HL-60 (cell line): Measurements from ENCODE around the gene TLL1.

Experiments
- GABPA ChIP-seq: IDR thresholded peaks from 2 replicates; pipeline ENCODE4 v1.6.1; 2012; ENCODE audit warnings: low read depth
- POLR2AphosphoS5 ChIP-seq: IDR thresholded peaks from 2 replicates; pipeline ENCODE4 v1.6.1; 2012; ENCODE audit warnings: low read depth
- TF ChIP-seq, protein P1 (sequence below): IDR thresholded peaks from one replicate; pipeline ENCODE4 v1.5.1; 2011; ENCODE audit warnings: low read length, control low read depth, inconsistent platforms; ENCODE audit not compliant: insufficient read depth

DNA sequence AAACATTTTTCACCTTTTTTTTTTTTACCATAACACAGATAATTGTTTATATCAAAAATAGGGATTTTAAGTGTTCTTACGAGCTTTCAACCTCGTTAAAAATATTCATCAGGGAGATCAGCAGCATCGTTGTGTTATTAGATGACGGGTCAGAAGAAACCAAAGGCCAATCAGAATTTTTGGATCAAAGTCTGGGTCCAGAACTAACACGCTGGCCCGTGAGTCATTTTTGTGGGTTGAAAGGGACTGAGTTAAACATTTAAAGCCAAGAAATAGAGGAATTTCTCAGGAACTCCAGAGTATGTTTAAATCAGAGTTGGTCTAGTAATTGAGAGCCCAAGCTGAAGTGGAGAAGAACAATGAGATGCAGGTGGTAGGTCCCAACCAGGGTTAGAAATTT, 170.8 kb downstream of the TLL1 start:
- TF ChIP-seq, protein P1, sequence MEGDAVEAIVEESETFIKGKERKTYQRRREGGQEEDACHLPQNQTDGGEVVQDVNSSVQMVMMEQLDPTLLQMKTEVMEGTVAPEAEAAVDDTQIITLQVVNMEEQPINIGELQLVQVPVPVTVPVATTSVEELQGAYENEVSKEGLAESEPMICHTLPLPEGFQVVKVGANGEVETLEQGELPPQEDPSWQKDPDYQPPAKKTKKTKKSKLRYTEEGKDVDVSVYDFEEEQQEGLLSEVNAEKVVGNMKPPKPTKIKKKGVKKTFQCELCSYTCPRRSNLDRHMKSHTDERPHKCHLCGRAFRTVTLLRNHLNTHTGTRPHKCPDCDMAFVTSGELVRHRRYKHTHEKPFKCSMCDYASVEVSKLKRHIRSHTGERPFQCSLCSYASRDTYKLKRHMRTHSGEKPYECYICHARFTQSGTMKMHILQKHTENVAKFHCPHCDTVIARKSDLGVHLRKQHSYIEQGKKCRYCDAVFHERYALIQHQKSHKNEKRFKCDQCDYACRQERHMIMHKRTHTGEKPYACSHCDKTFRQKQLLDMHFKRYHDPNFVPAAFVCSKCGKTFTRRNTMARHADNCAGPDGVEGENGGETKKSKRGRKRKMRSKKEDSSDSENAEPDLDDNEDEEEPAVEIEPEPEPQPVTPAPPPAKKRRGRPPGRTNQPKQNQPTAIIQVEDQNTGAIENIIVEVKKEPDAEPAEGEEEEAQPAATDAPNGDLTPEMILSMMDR = no peak
- no peak for TF ChIP-seq POLR2AphosphoS5
- no peak for TF ChIP-seq GABPA
